ENCODE results near the gene SURF1.
"Not testable (repeated sequence)": the region's sequence is repeated elsewhere in the genome, so short reads cannot be mapped to it uniquely, and the experiment has no call there.

SURF1 gene

GRCh38 chr9:133383438-133383837, 27.2 kb upstream of the SURF1 start:
- no peak overlapping the region for H3K4me3 ChIP-seq (ENCODE audit: low read depth, low read length)

GRCh38 chr9:133382507-133383141, 26.3 kb upstream of the SURF1 start:
- 0 out of 2 replicates have a peak, but pooled peaks cover 3% of the 10 kb centered on the region for H3K27me3 ChIP-seq (ENCODE audit: control insufficient read depth, insufficient read depth, low read length)
- no peak overlapping the region for H3K4me3 ChIP-seq (ENCODE audit: low read depth, low read length)
- H3K4me1 ChIP-seq (ENCODE audit: control insufficient read depth, insufficient read depth, low read length): peaks cover 3% of the 10 kb centered on the region; the same call in 1 of the 2 replicates
- no peak overlapping the region for H3K9ac ChIP-seq (ENCODE audit: low read length)
- no peak overlapping the region for H3K27ac ChIP-seq (ENCODE audit: low read depth, low read length)
- H3K9me3 ChIP-seq (ENCODE audit: control insufficient read depth, insufficient read depth, low read depth, low read length): peaks cover 11% of the 10 kb centered on the region; the same call in 1 of the 2 replicates
- no peaks in the 10 kb centered on the region for H3K36me3 ChIP-seq (ENCODE audit: control insufficient read depth, insufficient read depth, low read length)

More at GRCh38 chr9:133383438-133383837, 27.2 kb upstream of the SURF1 start:
- H3K27me3 ChIP-seq (ENCODE audit: control insufficient read depth, insufficient read depth, low read length): 0 out of 2 replicates have a peak, but pooled peaks cover under 1% of the 10 kb centered on the region
- no peak overlapping the region for H3K27ac ChIP-seq (ENCODE audit: low read depth, low read length)
- H3K36me3 ChIP-seq (ENCODE audit: control insufficient read depth, insufficient read depth, low read length): no peaks in the 10 kb centered on the region
- no peak overlapping the region for H3K9ac ChIP-seq (ENCODE audit: low read length)
- H3K9me3 ChIP-seq (ENCODE audit: control insufficient read depth, insufficient read depth, low read depth, low read length): peaks cover 11% of the 10 kb centered on the region; the same call in 1 of the 2 replicates
- no peaks in the 10 kb centered on the region; the same call in 1 of the 2 replicates for H3K4me1 ChIP-seq (ENCODE audit: control insufficient read depth, insufficient read depth, low read length)

- peaks cover 11% of the 10 kb centered on the region; the same call in 1 of the 2 replicates for H3K9me3 ChIP-seq (ENCODE audit: control insufficient read depth, insufficient read depth, low read depth, low read length)
- H3K27me3 ChIP-seq (ENCODE audit: control insufficient read depth, insufficient read depth, low read length): peaks cover 12% of the 10 kb centered on the region; the same call in 1 of the 2 replicates
- no peak overlapping the region for H3K9ac ChIP-seq (ENCODE audit: low read length)
- H3K36me3 ChIP-seq (ENCODE audit: control insufficient read depth, insufficient read depth, low read length): no peaks in the 10 kb centered on the region
- H3K4me1 ChIP-seq (ENCODE audit: control insufficient read depth, insufficient read depth, low read length): peaks cover 3% of the 10 kb centered on the region; the same call in 1 of the 2 replicates
- no peak overlapping the region for H3K4me3 ChIP-seq (ENCODE audit: low read depth, low read length)
- H3K27ac ChIP-seq (ENCODE audit: low read depth, low read length): no peak overlapping the region
Observed at GRCh38 chr9:133380734-133381133, 24.4 kb upstream of the SURF1 start.

- Histone ChIP-seq H3K4me3 (ENCODE audit: low read depth, low read length) (no peak overlapping the region), H3K36me3 (ENCODE audit: control insufficient read depth, insufficient read depth, low read length) (no peaks in the 10 kb centered on the region), H3K9ac (ENCODE audit: low read length) (no peak overlapping the region), H3K9me3 (ENCODE audit: control insufficient read depth, insufficient read depth, low read depth, low read length) (peaks cover 11% of the 10 kb centered on the region; the same call in 1 of the 2 replicates), H3K27ac (ENCODE audit: low read depth, low read length) (no peak overlapping the region), H3K4me1 (ENCODE audit: control insufficient read depth, insufficient read depth, low read length) (peaks cover 3% of the 10 kb centered on the region; the same call in 1 of the 2 replicates), H3K27me3 (ENCODE audit: control insufficient read depth, insufficient read depth, low read length) (peaks cover 12% of the 10 kb centered on the region; the same call in 1 of the 2 replicates)
Observed at GRCh38 chr9:133379153-133380086, 23.1 kb upstream of the SURF1 start.

- H3K9ac ChIP-seq (ENCODE audit: low read length): no peak overlapping the region
- peaks cover 12% of the 10 kb centered on the region; the same call in 1 of the 2 replicates for H3K27me3 ChIP-seq (ENCODE audit: control insufficient read depth, insufficient read depth, low read length)
- H3K27ac ChIP-seq (ENCODE audit: low read depth, low read length): no peak overlapping the region
- H3K9me3 ChIP-seq (ENCODE audit: control insufficient read depth, insufficient read depth, low read depth, low read length): peaks cover 9% of the 10 kb centered on the region; the same call in 1 of the 2 replicates
- no peaks in the 10 kb centered on the region for H3K36me3 ChIP-seq (ENCODE audit: control insufficient read depth, insufficient read depth, low read length)
- peaks cover 3% of the 10 kb centered on the region; the same call in 1 of the 2 replicates for H3K4me1 ChIP-seq (ENCODE audit: control insufficient read depth, insufficient read depth, low read length)
- H3K4me3 ChIP-seq (ENCODE audit: low read depth, low read length): no peak overlapping the region
Observed at GRCh38 chr9:133378408-133378962, 22.2 kb upstream of the SURF1 start.

- H3K4me3 ChIP-seq (ENCODE audit: low read depth, low read length): no peak overlapping the region
- H3K4me1 ChIP-seq (ENCODE audit: control insufficient read depth, insufficient read depth, low read length): peaks cover 3% of the 10 kb centered on the region; the same call in 1 of the 2 replicates
- peaks cover 12% of the 10 kb centered on the region; the same call in 1 of the 2 replicates for H3K27me3 ChIP-seq (ENCODE audit: control insufficient read depth, insufficient read depth, low read length)
- peaks cover 6% of the 10 kb centered on the region for H3K36me3 ChIP-seq (ENCODE audit: control insufficient read depth, insufficient read depth, low read length)
- no peak overlapping the region for H3K9ac ChIP-seq (ENCODE audit: low read length)
- no peak overlapping the region for H3K27ac ChIP-seq (ENCODE audit: low read depth, low read length)
- H3K9me3 ChIP-seq (ENCODE audit: control insufficient read depth, insufficient read depth, low read depth, low read length): peaks cover 2% of the 10 kb centered on the region; the same call in 1 of the 2 replicates
Observed at GRCh38 chr9:133377721-133378216, 21.5 kb upstream of the SURF1 start.

GRCh38 chr9:133377280-133377679, 21.0 kb upstream of the SURF1 start:
- not testable (repeated sequence) for H3K4me1 ChIP-seq (ENCODE audit: control insufficient read depth, insufficient read depth, low read length); H3K9ac ChIP-seq (ENCODE audit: low read length); H3K9me3 ChIP-seq (ENCODE audit: control insufficient read depth, insufficient read depth, low read depth, low read length); H3K27ac ChIP-seq (ENCODE audit: low read depth, low read length); H3K4me3 ChIP-seq (ENCODE audit: low read depth, low read length)
- peaks cover 11% of the 10 kb centered on the region for H3K36me3 ChIP-seq (ENCODE audit: control insufficient read depth, insufficient read depth, low read length)
- H3K27me3 ChIP-seq (ENCODE audit: control insufficient read depth, insufficient read depth, low read length): peaks cover 12% of the 10 kb centered on the region; the same call in 1 of the 2 replicates

- Histone ChIP-seq H3K27me3 (ENCODE audit: control insufficient read depth, insufficient read depth, low read length) (peaks cover 12% of the 10 kb centered on the region; the same call in 1 of the 2 replicates), H3K9ac (ENCODE audit: low read length) (peak within 1 kb of the TSS; percentile 94), H3K27ac (ENCODE audit: low read depth, low read length) (peak within 1 kb of the TSS; percentile 86), H3K9me3 (ENCODE audit: control insufficient read depth, insufficient read depth, low read depth, low read length) (no peaks in the 10 kb centered on the region), H3K4me1 (ENCODE audit: control insufficient read depth, insufficient read depth, low read length) (peaks cover 3% of the 10 kb centered on the region; the same call in 1 of the 2 replicates), H3K4me3 (ENCODE audit: low read depth, low read length) (peak within 1 kb of the TSS; percentile 91), H3K36me3 (ENCODE audit: control insufficient read depth, insufficient read depth, low read length) (peaks cover 23% of the 10 kb centered on the region)
Observed at GRCh38 chr9:133375724-133376654, 19.7 kb upstream of the SURF1 start, which contains the start of the genes STKLD1 and SURF4. Gene STKLD1, plus strand, starts transcription at chr9:133376366. Its CDS starts 108 bp downstream, at chr9:133376474. Gene SURF4, minus strand, starts transcription at chr9:133376060. Its CDS starts 91 bp downstream, at chr9:133375969.

- Histone ChIP-seq H3K27me3 (ENCODE audit: control insufficient read depth, insufficient read depth, low read length) (peaks cover 12% of the 10 kb centered on the region; the same call in 1 of the 2 replicates), H3K4me1 (ENCODE audit: control insufficient read depth, insufficient read depth, low read length) (peaks cover 3% of the 10 kb centered on the region; the same call in 1 of the 2 replicates), H3K36me3 (ENCODE audit: control insufficient read depth, insufficient read depth, low read length) (peaks cover 31% of the 10 kb centered on the region), H3K9me3 (ENCODE audit: control insufficient read depth, insufficient read depth, low read depth, low read length) (no peaks in the 10 kb centered on the region), H3K27ac (ENCODE audit: low read depth, low read length) (peak overlapping the region; percentile 86), H3K4me3 (ENCODE audit: low read depth, low read length) (peak overlapping the region; percentile 91), H3K9ac (ENCODE audit: low read length) (peak overlapping the region; percentile 94)
Observed at GRCh38 chr9:133375116-133375723, 18.9 kb upstream of the SURF1 start.
